ENCODE data around the gene TMEM200A. TPM values are rescaled to one million over a fixed set of nuclear protein-coding genes. Genes with fewer than 3 reads are reported as not detected.

Gene TMEM200A
- total RNA-seq, 1 experiment from 2014 or later: 22.9 TPM

GRCh38 chr6:130486417-130486816 lies 120.6 kb downstream of the TMEM200A start (continued):
- TF ChIP-seq ZBTB33 (IDR thresholded peaks at IDR 0.05; ENCODE audit: extremely low read depth, insufficient replicate concordance, low read length): no peak
- TF ChIP-seq POLR2AphosphoS5 (IDR thresholded peaks at IDR 0.05; ENCODE audit: low read depth, low read length): no peak
- TF ChIP-seq POLR2A (IDR thresholded peaks at IDR 0.05; ENCODE audit: borderline replicate concordance, extremely low read depth, insufficient read depth, insufficient read length): no peak
- no peak for TF ChIP-seq RAD21 (IDR thresholded peaks at IDR 0.05; ENCODE audit: low read depth)

- H2AFZ ChIP-seq (ENCODE audit: low read depth, low read length, poor library complexity, severe bottlenecking): no peak overlapping the region
- ChIA-PET POLR2A (no interaction called here), CTCF (no interaction called here), RAD21 (ENCODE audit: low non-redundant PET in 1 of 2, low total read pairs in 2 of 2, uncharacterized antibody in 2 of 2, unreplicated experiment in 2 of 2) (interaction anchor here in 1 of 2 experiments (0.5 kb wide), 1 partner anchor 123 kb away, joined by 3 read pairs; no protein-coding TSS in a partner anchor)
- intact Hi-C loops (cut with micrococcal nuclease): no loop called here
- no peak overlapping the region for H3K4me2 ChIP-seq (ENCODE audit: low read length)
- H3K36me3 ChIP-seq (ENCODE audit: control insufficient read depth in 1 of 2, insufficient read depth in 2 of 2, low read length in 2 of 2): no peaks in the 10 kb centered on the region
- H3K9me2 ChIP-seq (ENCODE audit: insufficient read depth): no peaks in the 10 kb centered on the region
- ATAC-seq: no peak
- no peak for DNase-seq (ENCODE audit: low read depth, low spot score)
- no peaks in the 10 kb centered on the region for H3K4me1 ChIP-seq (ENCODE audit: control insufficient read depth in 1 of 2, insufficient read depth in 2 of 2, low read length in 2 of 2)
- no peaks in the 10 kb centered on the region for H3K27me3 ChIP-seq (ENCODE audit: insufficient read depth, low read length)
- H3K9me3 ChIP-seq (ENCODE audit: control insufficient read depth in 1 of 2, insufficient read depth in 1 of 2, low read depth in 1 of 2, low read length in 2 of 2): no peaks in the 10 kb centered on the region
- H3K27ac ChIP-seq (ENCODE audit: low read depth, low read length): no peak overlapping the region
- BruUV-seq (replicated peaks): no TSS peak
- no peaks in the 10 kb centered on the region for H4K20me1 ChIP-seq (ENCODE audit: insufficient read depth)
- no peak overlapping the region for H3K9ac ChIP-seq (ENCODE audit: low read length)
- H3K79me2 ChIP-seq (ENCODE audit: insufficient read depth, low read length): no peaks in the 10 kb centered on the region
- H3K4me3 ChIP-seq (replicated peaks in 1 of 2; ENCODE audit: low read depth in 1 of 2, low read length in 2 of 2): no peak overlapping the region
- TF ChIP-seq EZH2 (IDR thresholded peaks at IDR 0.05): no peak
- TF ChIP-seq, protein P1, sequence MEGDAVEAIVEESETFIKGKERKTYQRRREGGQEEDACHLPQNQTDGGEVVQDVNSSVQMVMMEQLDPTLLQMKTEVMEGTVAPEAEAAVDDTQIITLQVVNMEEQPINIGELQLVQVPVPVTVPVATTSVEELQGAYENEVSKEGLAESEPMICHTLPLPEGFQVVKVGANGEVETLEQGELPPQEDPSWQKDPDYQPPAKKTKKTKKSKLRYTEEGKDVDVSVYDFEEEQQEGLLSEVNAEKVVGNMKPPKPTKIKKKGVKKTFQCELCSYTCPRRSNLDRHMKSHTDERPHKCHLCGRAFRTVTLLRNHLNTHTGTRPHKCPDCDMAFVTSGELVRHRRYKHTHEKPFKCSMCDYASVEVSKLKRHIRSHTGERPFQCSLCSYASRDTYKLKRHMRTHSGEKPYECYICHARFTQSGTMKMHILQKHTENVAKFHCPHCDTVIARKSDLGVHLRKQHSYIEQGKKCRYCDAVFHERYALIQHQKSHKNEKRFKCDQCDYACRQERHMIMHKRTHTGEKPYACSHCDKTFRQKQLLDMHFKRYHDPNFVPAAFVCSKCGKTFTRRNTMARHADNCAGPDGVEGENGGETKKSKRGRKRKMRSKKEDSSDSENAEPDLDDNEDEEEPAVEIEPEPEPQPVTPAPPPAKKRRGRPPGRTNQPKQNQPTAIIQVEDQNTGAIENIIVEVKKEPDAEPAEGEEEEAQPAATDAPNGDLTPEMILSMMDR (IDR thresholded peaks at IDR 0.05 in 2 of 3, conservative IDR thresholded peaks at IDR 0.05 in 1 of 3; ENCODE audit: borderline replicate concordance in 1 of 3, insufficient read depth in 1 of 3, low read depth in 2 of 3, low read length in 2 of 3): no peak
- TF ChIP-seq RAD21 (IDR thresholded peaks at IDR 0.05; ENCODE audit: low read depth): no peak
- no peak for TF ChIP-seq SRF (IDR thresholded peaks at IDR 0.05; ENCODE audit: low read depth)
- TF ChIP-seq, protein P2, sequence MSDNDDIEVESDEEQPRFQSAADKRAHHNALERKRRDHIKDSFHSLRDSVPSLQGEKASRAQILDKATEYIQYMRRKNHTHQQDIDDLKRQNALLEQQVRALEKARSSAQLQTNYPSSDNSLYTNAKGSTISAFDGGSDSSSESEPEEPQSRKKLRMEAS (IDR thresholded peaks at IDR 0.05): no peak
- no peak for TF ChIP-seq SP1 (IDR thresholded peaks at IDR 0.05; ENCODE audit: low read depth)
- TF ChIP-seq REST (IDR thresholded peaks at IDR 0.05; ENCODE audit: low read depth): no peak
- TF ChIP-seq CBX3 (IDR thresholded peaks at IDR 0.05; ENCODE audit: low read depth): no peak
- no peak for TF ChIP-seq EGR1 (IDR thresholded peaks at IDR 0.05; ENCODE audit: low read depth)
- TF ChIP-seq SIN3A (IDR thresholded peaks at IDR 0.05; ENCODE audit: low read depth): no peak
- TF ChIP-seq YY1 (IDR thresholded peaks at IDR 0.05; ENCODE audit: extremely low read depth, insufficient replicate concordance, low read depth, low read length): no peak
- TF ChIP-seq EZH2phosphoT487 (IDR thresholded peaks at IDR 0.05; ENCODE audit: borderline replicate concordance): no peak
- no peak for TF ChIP-seq ZBTB33 (IDR thresholded peaks at IDR 0.05; ENCODE audit: extremely low read depth, insufficient replicate concordance, low read length)
- TF ChIP-seq ELF1 (IDR thresholded peaks at IDR 0.05; ENCODE audit: borderline replicate concordance, low read depth): no peak
Measured at GRCh38 chr6:130489514-130489913, 123.7 kb downstream of the TMEM200A start.
